Measurements from ENCODE around the gene MYEOV.

The MYEOV gene

GRCh38 chr11:69302447-69303020 lies 8.6 kb downstream of the MYEOV start:
- no peak for DNase-seq

- DNase-seq, result no peak
Observed at GRCh38 chr11:69303427-69303826, 9.5 kb downstream of the MYEOV start.

- DNase-seq, result no peak
Observed at GRCh38 chr11:69304258-69304657, 10.3 kb downstream of the MYEOV start.

GRCh38 chr11:69304686-69305085 lies 10.7 kb downstream of the MYEOV start:
- DNase-seq, result no peak

GRCh38 chr11:69305885-69306540 lies 12.1 kb downstream of the MYEOV start:
- no peak for DNase-seq

GRCh38 chr11:69306821-69307220 lies 12.9 kb downstream of the MYEOV start:
- no peak for DNase-seq

GRCh38 chr11:69307421-69307820 lies 13.5 kb downstream of the MYEOV start:
- no peak for DNase-seq

GRCh38 chr11:69307871-69308431 lies 14.0 kb downstream of the MYEOV start:
- DNase-seq, result no peak

- DNase-seq, result no peak
Observed at GRCh38 chr11:69308491-69308911, 14.5 kb downstream of the MYEOV start.

- DNase-seq, result no peak
Observed at GRCh38 chr11:69308936-69309615, 15.1 kb downstream of the MYEOV start.

- no peak for DNase-seq
Observed at GRCh38 chr11:69309631-69310280, 15.8 kb downstream of the MYEOV start.

GRCh38 chr11:69310351-69310750 lies 16.4 kb downstream of the MYEOV start:
- no peak for DNase-seq

GRCh38 chr11:69310934-69311766 lies 17.2 kb downstream of the MYEOV start:
- no peak for DNase-seq

- DNase-seq, result no peak
Observed at GRCh38 chr11:69311767-69312385, 17.9 kb downstream of the MYEOV start.

GRCh38 chr11:69312453-69313404 lies 18.8 kb downstream of the MYEOV start:
- no peak for DNase-seq

GRCh38 chr11:69313992-69314391 lies 20.0 kb downstream of the MYEOV start:
- DNase-seq, result no peak

- no peak for DNase-seq
Observed at GRCh38 chr11:69314555-69314954, 20.6 kb downstream of the MYEOV start.

GRCh38 chr11:69316956-69317355 lies 23.0 kb downstream of the MYEOV start:
- no peak for DNase-seq

GRCh38 chr11:69317401-69318092 lies 23.6 kb downstream of the MYEOV start:
- no peak for DNase-seq

- no peak for DNase-seq
Observed at GRCh38 chr11:69318093-69318420, 24.1 kb downstream of the MYEOV start.
